Measurements from ENCODE around the gene EIF1AD. TPM values are rescaled to one million over a fixed set of nuclear protein-coding genes. Genes with fewer than 3 reads are reported as not detected.

Gene EIF1AD, protein sequence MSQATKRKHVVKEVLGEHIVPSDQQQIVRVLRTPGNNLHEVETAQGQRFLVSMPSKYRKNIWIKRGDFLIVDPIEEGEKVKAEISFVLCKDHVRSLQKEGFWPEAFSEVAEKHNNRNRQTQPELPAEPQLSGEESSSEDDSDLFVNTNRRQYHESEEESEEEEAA
- polyA plus RNA-seq (2013, experiment 1 of 2), result 18.8 TPM
- polyA plus RNA-seq (2013, experiment 2 of 2), result 20.0 TPM

DNA sequence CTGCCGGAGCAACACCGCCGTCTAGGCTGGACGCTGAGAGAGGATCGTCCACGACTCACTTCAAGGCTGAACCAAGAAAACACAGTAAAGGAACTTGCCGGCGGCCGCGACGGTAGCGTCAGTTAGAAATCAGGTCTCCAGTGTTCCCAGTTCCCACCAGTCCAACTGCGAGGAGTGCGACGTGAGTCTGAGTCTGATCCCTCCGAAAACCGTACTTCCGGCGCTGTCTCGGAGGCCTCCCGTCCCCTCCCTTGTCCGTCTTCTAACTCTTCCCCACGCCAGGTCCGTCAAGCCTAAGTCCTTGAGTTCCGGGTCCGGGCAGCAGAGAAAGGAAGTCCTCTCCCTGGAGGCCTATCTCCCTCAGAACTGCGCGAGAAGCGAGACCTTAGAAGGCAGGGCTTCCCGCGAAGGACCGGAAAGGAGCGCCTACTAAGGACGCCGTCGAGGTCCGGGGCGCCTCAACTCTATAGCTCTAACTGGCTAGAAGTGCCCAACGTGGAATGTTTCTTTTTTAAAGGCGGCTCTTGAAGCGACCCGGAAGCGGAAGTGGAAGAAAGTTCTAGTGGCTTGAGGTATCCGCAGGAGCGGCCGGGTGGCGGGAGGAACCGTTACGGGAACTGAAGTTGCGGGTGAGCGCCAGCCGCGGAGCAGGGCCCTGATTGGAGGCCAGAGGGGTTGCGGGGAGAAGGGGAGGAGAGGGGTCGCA is at the start of gene EIF1AD, which contains the start of gene BANF1:
TSS of gene EIF1AD (minus strand) at position 216 of the 706 bp plus-strand sequence. CDS start 1,768 bp downstream, outside the sequence.
TSS of gene BANF1 (plus strand) at position 562 of the 706 bp plus-strand sequence. CDS start 748 bp downstream, outside the sequence.
- H2AK5ac ChIP-seq (ENCODE audit: low read depth, low read length), result peak within 1 kb of the TSS; percentile 36

DNA sequence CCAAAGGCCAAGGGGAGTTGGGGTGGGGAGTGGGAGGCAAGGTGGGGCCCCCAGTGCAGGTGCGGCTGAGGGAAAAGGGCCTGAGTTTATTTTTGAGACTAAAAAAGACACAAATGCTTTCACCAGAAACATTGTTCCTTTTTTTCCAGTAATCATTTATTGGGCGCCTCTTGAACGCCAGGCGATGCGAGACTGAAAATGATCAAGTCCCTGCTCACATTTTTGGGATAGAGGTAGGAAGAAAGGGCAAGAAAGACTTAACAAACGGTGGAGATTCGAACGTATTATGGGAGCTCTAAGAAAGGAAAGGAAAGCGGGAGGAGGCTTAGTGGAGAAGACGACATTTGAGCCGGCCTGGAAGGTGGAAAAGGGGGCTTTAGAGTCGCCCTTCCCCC is 49.4 kb upstream of the EIF1AD start:
- Histone ChIP-seq H3K4ac (ENCODE audit: low read length) (peak overlapping the region; percentile 44), H3K18ac (ENCODE audit: low read length) (peak overlapping the region; percentile 91), H3K23ac (ENCODE audit: low read depth, low read length, poor library complexity) (no peak overlapping the region), H3K9me3 (replicated peaks in 1 of 2; ENCODE audit: control insufficient read depth in 2 of 2, insufficient read depth in 1 of 2, low read depth in 1 of 2, low read length in 2 of 2) (no peaks in the 10 kb centered on the region), H3K27ac (replicated peaks; ENCODE audit: low read length) (peak overlapping the region; percentile 95), H3K4me3 (ENCODE audit: low read length in 2 of 2) (peak overlapping the region; percentile 74 to 96), H2BK120ac (ENCODE audit: low read depth, low read length) (peak overlapping the region; percentile 14), H2BK15ac (ENCODE audit: low read length) (peak overlapping the region; percentile 68), H4K91ac (ENCODE audit: low read depth, low read length, poor library complexity) (no peak overlapping the region), H3K27me3 (ENCODE audit: control insufficient read depth in 3 of 3, insufficient read depth in 3 of 3, low read depth in 1 of 3, low read length in 3 of 3) (no peaks in the 10 kb centered on the region), H2BK5ac (ENCODE audit: low read length) (peak overlapping the region; percentile 72), H3K4me1 (ENCODE audit: control insufficient read depth in 2 of 2, insufficient read depth in 1 of 2, low read depth in 1 of 2, low read length in 2 of 2) (peaks cover 19 to 23% of the 10 kb centered on the region in 2 donors), H2BK12ac (ENCODE audit: low read length) (peak overlapping the region; percentile 14), H3K36me3 (replicated peaks in 1 of 2; ENCODE audit: control insufficient read depth in 2 of 2, insufficient read depth in 2 of 2, low read length in 2 of 2) (peaks cover 11 to 32% of the 10 kb centered on the region in 2 donors), H2AK5ac (ENCODE audit: low read depth, low read length) (peak overlapping the region; percentile 38), H4K8ac (ENCODE audit: low read depth, low read length) (no peak overlapping the region), H3K14ac (ENCODE audit: low read length) (no peak overlapping the region), H3K9ac (ENCODE audit: low read depth, low read length, poor library complexity) (peak overlapping the region; percentile 77), H3K4me2 (ENCODE audit: insufficient read depth, low read length, poor library complexity, severe bottlenecking) (peak overlapping the region; percentile 59), H2AFZ (ENCODE audit: low read length) (peak overlapping the region; percentile 95), H3K79me1 (ENCODE audit: low read depth, low read length) (peaks cover 11% of the 10 kb centered on the region)
- no CpG with 5 or more reads among the region's 12 CpGs for WGBS, 2 donors (ENCODE audit: extremely low coverage in 2 of 2, insufficient read length in 2 of 2, insufficient replicate concordance in 1 of 2)
- no peak for DNase-seq (ENCODE audit: low spot score)

More for the DNA sequence above, at the start of gene EIF1AD, which contains the start of gene BANF1:
- Histone ChIP-seq H2BK5ac (ENCODE audit: low read length) (peak within 1 kb of the TSS; percentile 88), H3K27me3 (ENCODE audit: control insufficient read depth in 3 of 3, insufficient read depth in 3 of 3, low read depth in 1 of 3, low read length in 3 of 3) (no peaks in the 10 kb centered on the region), H3K4ac (ENCODE audit: low read length) (no peak within 1 kb of the TSS), H3K23ac (ENCODE audit: low read depth, low read length, poor library complexity) (peak within 1 kb of the TSS; percentile 8), H3K18ac (ENCODE audit: low read length) (peak within 1 kb of the TSS; percentile 95), H2BK120ac (ENCODE audit: low read depth, low read length) (no peak within 1 kb of the TSS), H2AFZ (ENCODE audit: low read length) (peak within 1 kb of the TSS; percentile 86), H2BK15ac (ENCODE audit: low read length) (peak within 1 kb of the TSS; percentile 49), H3K79me1 (ENCODE audit: low read depth, low read length) (peaks cover 9% of the 10 kb centered on the region), H4K91ac (ENCODE audit: low read depth, low read length, poor library complexity) (no peak within 1 kb of the TSS), H4K8ac (ENCODE audit: low read depth, low read length) (no peak within 1 kb of the TSS), H3K4me1 (ENCODE audit: control insufficient read depth in 2 of 2, insufficient read depth in 1 of 2, low read depth in 1 of 2, low read length in 2 of 2) (peaks cover 6 to 9% of the 10 kb centered on the region in 2 donors), H3K27ac (replicated peaks; ENCODE audit: low read length) (peak within 1 kb of the TSS; percentile 94), H3K4me2 (ENCODE audit: insufficient read depth, low read length, poor library complexity, severe bottlenecking) (peak within 1 kb of the TSS; percentile 82), H3K9ac (ENCODE audit: low read depth, low read length, poor library complexity) (peak within 1 kb of the TSS; percentile 97), H3K36me3 (replicated peaks in 1 of 2; ENCODE audit: control insufficient read depth in 2 of 2, insufficient read depth in 2 of 2, low read length in 2 of 2) (peaks cover 45 to 63% of the 10 kb centered on the region in 2 donors), H3K9me3 (replicated peaks in 1 of 2; ENCODE audit: control insufficient read depth in 2 of 2, insufficient read depth in 1 of 2, low read depth in 1 of 2, low read length in 2 of 2) (peaks cover 0 to 2% of the 10 kb centered on the region in 2 donors), H3K4me3 (ENCODE audit: low read length in 2 of 2) (peak within 1 kb of the TSS; percentile 76 to 100), H2BK12ac (ENCODE audit: low read length) (no peak within 1 kb of the TSS), H3K14ac (ENCODE audit: low read length) (no peak within 1 kb of the TSS)
- no CpG with 5 or more reads among the region's 55 CpGs for WGBS, 2 donors (ENCODE audit: extremely low coverage in 2 of 2, insufficient read length in 2 of 2, insufficient replicate concordance in 1 of 2)
- DNase-seq (ENCODE audit: low spot score), result peak; percentile 98

DNA sequence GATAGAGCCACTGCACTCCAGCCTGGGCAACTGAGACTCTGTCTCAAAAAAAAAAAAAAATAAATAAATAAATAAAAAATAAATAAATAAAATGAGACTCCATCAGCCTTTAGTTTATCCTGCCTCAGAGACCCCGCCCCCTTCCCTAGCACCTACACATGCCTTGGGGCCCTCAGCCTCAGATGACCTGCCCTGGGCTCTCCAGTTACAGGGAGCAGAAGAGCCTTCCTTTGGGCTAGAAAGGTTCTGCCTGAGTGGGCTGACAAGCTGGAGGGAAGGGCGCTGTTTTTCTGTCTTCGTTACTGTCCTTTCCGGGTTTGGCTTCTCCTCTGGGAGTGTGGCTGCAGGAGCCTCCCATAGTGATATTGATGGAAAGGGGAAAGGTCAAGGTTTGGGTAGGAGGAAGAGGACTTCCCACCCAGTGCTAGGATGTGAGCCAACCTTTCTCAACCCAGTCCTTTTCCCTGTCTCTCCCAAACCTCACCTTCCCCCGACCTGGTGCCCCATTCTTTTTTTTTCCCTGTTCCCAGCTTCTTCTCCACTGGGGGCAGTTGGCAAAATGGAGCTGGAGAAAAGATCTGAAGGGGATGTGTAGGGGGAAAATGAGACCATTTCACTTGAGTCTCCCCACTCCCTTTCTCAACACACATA is 48.7 kb upstream of the EIF1AD start:
- Histone ChIP-seq H2AK5ac (ENCODE audit: low read depth, low read length) (peak overlapping the region; percentile 38), H3K27me3 (ENCODE audit: control insufficient read depth in 3 of 3, insufficient read depth in 3 of 3, low read depth in 1 of 3, low read length in 3 of 3) (no peaks in the 10 kb centered on the region), H3K4me3 (ENCODE audit: low read length in 2 of 2) (peak overlapping the region in 1 of 2 donors; percentile 96), H2BK5ac (ENCODE audit: low read length) (peak overlapping the region; percentile 72), H3K18ac (ENCODE audit: low read length) (peak overlapping the region; percentile 79), H2BK12ac (ENCODE audit: low read length) (peak overlapping the region; percentile 14), H2BK15ac (ENCODE audit: low read length) (peak overlapping the region; percentile 68), H2AFZ (ENCODE audit: low read length) (peak overlapping the region; percentile 95), H3K27ac (replicated peaks; ENCODE audit: low read length) (peak overlapping the region; percentile 95), H3K9ac (ENCODE audit: low read depth, low read length, poor library complexity) (no peak overlapping the region), H3K14ac (ENCODE audit: low read length) (no peak overlapping the region), H3K4me2 (ENCODE audit: insufficient read depth, low read length, poor library complexity, severe bottlenecking) (peak overlapping the region; percentile 59), H3K23ac (ENCODE audit: low read depth, low read length, poor library complexity) (no peak overlapping the region), H3K9me3 (replicated peaks in 1 of 2; ENCODE audit: control insufficient read depth in 2 of 2, insufficient read depth in 1 of 2, low read depth in 1 of 2, low read length in 2 of 2) (no peaks in the 10 kb centered on the region), H3K4me1 (ENCODE audit: control insufficient read depth in 2 of 2, insufficient read depth in 1 of 2, low read depth in 1 of 2, low read length in 2 of 2) (peaks cover 19 to 23% of the 10 kb centered on the region in 2 donors), H4K91ac (ENCODE audit: low read depth, low read length, poor library complexity) (peak overlapping the region; percentile 56), H3K79me1 (ENCODE audit: low read depth, low read length) (peaks cover 15% of the 10 kb centered on the region), H3K36me3 (replicated peaks in 1 of 2; ENCODE audit: control insufficient read depth in 2 of 2, insufficient read depth in 2 of 2, low read length in 2 of 2) (peaks cover 10 to 26% of the 10 kb centered on the region in 2 donors), H4K8ac (ENCODE audit: low read depth, low read length) (no peak overlapping the region), H3K4ac (ENCODE audit: low read length) (peak overlapping the region; percentile 44), H2BK120ac (ENCODE audit: low read depth, low read length) (peak overlapping the region; percentile 14)
- DNase-seq (ENCODE audit: low spot score), result no peak
- WGBS, 2 donors (ENCODE audit: extremely low coverage in 2 of 2, insufficient read length in 2 of 2, insufficient replicate concordance in 1 of 2), result no CpG with 5 or more reads among the region's 5 CpGs

Data from neuronal stem cell (in vitro differentiated cells).